Panc1 (cell line): ENCODE measurements around the gene LRRN4CL. TPM values are rescaled to one million over a fixed set of nuclear protein-coding genes. Genes with fewer than 3 reads are reported as not detected.

Source experiments
- ATAC-seq: fragments of 200-7000 bp; cut with Tn5 transposase; 2 replicates; pipeline ENCODE4 v1.9.1; 2020; ENCODE audit warnings: mild to moderate bottlenecking, moderate library complexity
- BruUV-seq: library from RNA; stranded (reverse); fragments of 400-500 nt; replicated peaks from 2 replicates; lab custom pipeline; 2021; lab: Mats Ljungman, UMichigan
- CTCF ChIA-PET: fragments of 300-600 bp; sonication (Branson Sonifier 250); formaldehyde crosslinking; loops from one replicate; lab custom pipeline; 2022; ENCODE audit warnings: antibody characterized with exemption; lab: Charles Lee
- POLR2A ChIA-PET: fragments of 300-600 bp; sonication (Branson Sonifier 250); formaldehyde crosslinking; loops from one replicate; lab custom pipeline; 2022; ENCODE audit warnings: antibody characterized with exemption; lab: Charles Lee
- DNase-seq: peaks from one replicate; pipeline ENCODE4 v3.0.0-alpha.2; 2010; ENCODE audit warnings: low read depth, low spot score
- H3K27ac ChIP-seq: 2 replicates; pipeline ENCODE4 v1.5.1; 2011; ENCODE audit warnings: mild to moderate bottlenecking, low read length, inconsistent platforms
- H3K27me3 ChIP-seq: fragments of 200-500 bp; sonication (Bioruptor generic); 2 replicates; pipeline ENCODE4 v1.6.0; 2014; ENCODE audit warnings: low read length, inconsistent platforms; ENCODE audit not compliant: control insufficient read depth, insufficient read depth
- H3K36me3 ChIP-seq: fragments of 200-500 bp; sonication (Bioruptor generic); 2 replicates; pipeline ENCODE4 v1.5.1; 2014; ENCODE audit warnings: inconsistent platforms, mild to moderate bottlenecking, low read length, moderate library complexity; ENCODE audit not compliant: control insufficient read depth, insufficient read depth
- H3K4me1 ChIP-seq: 2 replicates; pipeline ENCODE4 v1.5.1; 2011; ENCODE audit warnings: inconsistent platforms, mild to moderate bottlenecking, low read length, moderate library complexity; ENCODE audit not compliant: control insufficient read depth, insufficient read depth
- H3K4me3 ChIP-seq, 2 experiments: 2 replicates each; pipeline ENCODE4 v1.5.1; 2011 to 2012; ENCODE audit warnings: low read depth in 2 of 2, low read length in 2 of 2, mild to moderate bottlenecking in 2 of 2, inconsistent platforms in 1 of 2, moderate library complexity in 1 of 2
- H3K9me3 ChIP-seq: fragments of 200-500 bp; sonication (Bioruptor generic); 2 replicates; pipeline ENCODE4 v1.5.1; 2014; ENCODE audit warnings: low read depth, mild to moderate bottlenecking, inconsistent platforms, low read length, moderate library complexity; ENCODE audit not compliant: control insufficient read depth, insufficient read depth
- CTCF ChIP-seq: fragments of 450-650 bp; IDR thresholded peaks from 2 replicates; pipeline ENCODE4 v1.5.1; 2017; ENCODE audit warnings: mild to moderate bottlenecking
- POLR2AphosphoS5 ChIP-seq: IDR thresholded peaks from 2 replicates; pipeline ENCODE4 v1.6.1; 2012; ENCODE audit warnings: mild to moderate bottlenecking, low read depth, low read length, moderate library complexity
- REST ChIP-seq, 2 experiments: IDR thresholded peaks; 2 replicates each; pipeline ENCODE4 v1.6.1; 2011 to 2012; ENCODE audit warnings: low read depth in 2 of 2, control low read depth in 1 of 2, low read length in 1 of 2, mild to moderate bottlenecking in 1 of 2, moderate library complexity in 1 of 2; ENCODE audit not compliant: insufficient read depth in 1 of 2
- SIN3A ChIP-seq: IDR thresholded peaks from 2 replicates; pipeline ENCODE4 v1.6.1; 2012; ENCODE audit warnings: low read depth, mild to moderate bottlenecking, low read length, moderate library complexity, borderline replicate concordance; ENCODE audit not compliant: insufficient read depth
- TCF7L2 ChIP-seq: IDR thresholded peaks from 2 replicates; pipeline ENCODE4 v1.6.1; 2011; ENCODE audit warnings: mild to moderate bottlenecking, low read depth, low read length, inconsistent platforms
- in situ Hi-C: cut with HindIII; loops from 2 replicates; pipeline ENCODE4 v1.10.0; 2016; ENCODE audit warnings: low sequenced_read_pairs, low pct_unique_long_range_greater_than_20kb
- intact Hi-C: fragments of 100-400 bp; cut with micrococcal nuclease; formaldehyde crosslinking; loops from one replicate; pipeline ENCODE4 v1.10.0; 2022; ENCODE audit not compliant: unreplicated experiment
- total RNA-seq: library from RNA; stranded (reverse); gene quantifications from one replicate; pipeline ENCODE4 v1.2.1, GENCODE V29; 2021; ENCODE audit not compliant: unreplicated experiment

LRRN4CL gene
- total RNA-seq, 1 experiment from 2014 or later = 0.13 TPM

- POLR2A ChIA-PET = no interaction called here
- ATAC-seq = no peak
- H3K27ac ChIP-seq = peak overlapping the region; percentile 92
- no peak for DNase-seq
- no peaks in the 10 kb centered on the region for H3K9me3 ChIP-seq
- in situ Hi-C loops = no loop called here
- H3K27me3 ChIP-seq = no peaks in the 10 kb centered on the region
- CTCF ChIA-PET = interaction anchor here (0.6 kb wide), 1 partner anchor 20 kb away, joined by 9 read pairs; no protein-coding TSS in a partner anchor
- H3K36me3 ChIP-seq = peaks cover 44% of the 10 kb centered on the region
- peak overlapping the region; percentile 68 to 100 for H3K4me3 ChIP-seq
- TSS peak; percentile 59 for BruUV-seq
- intact Hi-C loops = no loop called here
- peaks cover 9% of the 10 kb centered on the region for H3K4me1 ChIP-seq
- TF ChIP-seq CTCF = no peak
- no peak for TF ChIP-seq TCF7L2
These were observed 36.3 kb upstream of the LRRN4CL start for GRCh38 chr11:62725646-62726045.

DNA sequence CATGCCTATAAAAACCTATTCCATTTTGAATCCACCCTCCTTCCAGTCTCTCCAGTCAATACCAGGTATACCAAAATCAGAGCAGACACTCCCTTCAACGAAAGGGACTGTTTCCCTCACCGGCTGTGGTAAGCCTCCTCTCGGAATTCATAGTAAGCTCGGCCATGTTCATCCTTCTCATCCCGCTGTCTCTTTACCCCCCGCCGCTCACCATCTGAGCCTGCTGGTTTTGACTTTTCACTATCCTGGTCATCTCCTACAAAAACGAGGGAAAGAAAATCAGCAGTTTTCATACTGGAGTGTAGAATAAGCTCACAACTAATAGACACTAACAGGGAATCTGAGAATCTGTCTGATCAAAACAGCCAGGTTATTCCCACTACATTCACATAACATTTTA is 34.8 kb upstream of the LRRN4CL start:
- ChIA-PET POLR2A (interaction anchor here (0.6 kb wide), 2 partner anchors 14 to 86 kb away, joined by 3 to 6 read pairs; no protein-coding TSS in a partner anchor), CTCF (no interaction called here)
- H3K4me1 ChIP-seq = peaks cover 9% of the 10 kb centered on the region
- H3K9me3 ChIP-seq = no peaks in the 10 kb centered on the region
- H3K27ac ChIP-seq = peak overlapping the region; percentile 92
- no peak for DNase-seq
- no TSS peak for BruUV-seq
- peak overlapping the region; percentile 7 to 68 for H3K4me3 ChIP-seq
- no peak for ATAC-seq
- in situ Hi-C loops (no loop called here), intact Hi-C loops (no loop called here)
- TF ChIP-seq TCF7L2 (no peak), POLR2AphosphoS5 (no peak), CTCF (no peak), SIN3A (no peak), REST (IDR thresholded peaks at IDR 0.05; ENCODE audit: insufficient read depth in 1 of 2, low read depth in 2 of 2, low read length in 1 of 2) (no peak)
- H3K27me3 ChIP-seq = no peaks in the 10 kb centered on the region
- peaks cover 50% of the 10 kb centered on the region for H3K36me3 ChIP-seq
